Left lung (tissue), 10 donors: ENCODE measurements around the gene SPNS2. TPM values are rescaled to one million over a fixed set of nuclear protein-coding genes. Genes with fewer than 3 reads are reported as not detected.

ENCODE experiments used
- ATAC-seq: fragments of 200-7000 bp; cut with Tn5 transposase; one replicate; pipeline ENCODE4 v1.9.1; 2020; ENCODE audit warnings: moderate library complexity
- DNase-seq, 4 donors: peaks; one replicate each; pipeline ENCODE4 v3.0.0-alpha.2; 2013 to 2020
- H3K27ac ChIP-seq, 2 donors: fragments of 200-600 bp; sonication (generic) in 1 of 2; one replicate each; pipeline versions ENCODE4 v1.5.0 to v1.8.0; 2020 to 2021
- H3K27me3 ChIP-seq, 2 donors: fragments of 200-600 bp; sonication (generic) in 1 of 2; one replicate each; pipeline versions ENCODE4 v1.5.0 to v1.8.0; 2020 to 2021
- H3K36me3 ChIP-seq, 2 donors: fragments of 200-600 bp; sonication (generic) in 1 of 2; one replicate each; pipeline versions ENCODE4 v1.5.0 to v1.8.0; 2020 to 2021
- H3K4me1 ChIP-seq, 2 donors: fragments of 200-600 bp; one replicate each; pipeline ENCODE4 v1.8.0; 2021
- H3K4me3 ChIP-seq, 2 donors: fragments of 200-600 bp; sonication (generic) in 1 of 2; one replicate each; pipeline versions ENCODE4 v1.5.0 to v1.8.0; 2020 to 2021; ENCODE audit warnings: mild to moderate bottlenecking in 1 of 2
- H3K9me3 ChIP-seq, 2 donors: fragments of 200-600 bp; sonication (generic) in 1 of 2; one replicate each; pipeline versions ENCODE4 v1.5.0 to v1.8.0; 2020 to 2021
- intact Hi-C, 2 donors: fragments of 100-400 bp; cut with DNase I; formaldehyde crosslinking; loops; one replicate each; pipeline versions ENCODE4 v1.11.2 to v1.14.2; 2022
- polyA plus RNA-seq, 6 donors: library from polyadenylated mRNA; unstranded; fragments of 120-200 nt; gene quantifications; one replicate each; pipeline ENCODE4 v1.2.1, GENCODE V29; 2013; ENCODE audit not compliant: insufficient read length in 6 of 6
- total RNA-seq, 2 donors: library from RNA; stranded (reverse); fragmentation: NEBNext Ultra II Directional; extraction: Animal tissue kit (Norgen Biotek cat#: 25700); gene quantifications; one replicate each; pipeline ENCODE4 v1.2.1, GENCODE V29; 2021
- TF ChIP-seq, protein P1 (sequence below), 2 donors: fragments of 200-600 bp; sonication (generic) in 1 of 2; IDR thresholded peaks; one replicate each; pipeline versions ENCODE4 v1.5.0 to v1.8.0; 2021; ENCODE audit warnings: antibody characterized with exemption in 2 of 2
- donor health status: DM: no; HTN: yes; CAD: no.
- donor health status: DM: no; HTN: no; CAD: no.

Gene SPNS2
- total and polyA plus RNA-seq, 8 donors: 19.6 to 52.4 (median 24.3) TPM

DNA sequence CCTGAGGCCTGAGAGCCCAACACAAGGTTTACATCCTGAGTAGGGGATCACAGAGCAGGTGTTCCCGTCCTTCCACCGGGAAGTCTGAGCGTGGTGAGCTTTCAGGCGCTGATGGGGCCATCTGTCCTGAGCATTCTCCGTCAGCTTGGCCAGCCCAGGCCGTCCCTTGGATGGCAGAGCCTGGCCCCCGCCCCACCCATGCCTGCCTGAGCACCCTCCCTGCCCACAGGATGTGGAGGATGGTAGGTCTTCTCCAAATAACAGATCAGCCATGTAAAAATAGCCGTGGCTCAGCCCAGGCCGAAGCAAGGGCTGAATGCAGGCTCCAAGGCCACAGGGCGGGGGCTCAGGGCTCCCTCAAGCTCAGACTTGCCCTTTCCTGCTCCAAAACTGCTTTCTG lies 20.2 kb downstream of the SPNS2 start:
- Histone ChIP-seq H3K4me1 (peaks cover 16 to 83% of the 10 kb centered on the region in 2 donors), H3K36me3 (no peaks in the 10 kb centered on the region), H3K27me3 (no peaks in the 10 kb centered on the region), H3K9me3 (no peaks in the 10 kb centered on the region), H3K4me3 (no peak overlapping the region), H3K27ac (peak overlapping the region; percentile 71 to 83)
- ATAC-seq: no peak
- DNase-seq: no peak
- intact Hi-C loops: no loop called here
- TF ChIP-seq, protein P1, sequence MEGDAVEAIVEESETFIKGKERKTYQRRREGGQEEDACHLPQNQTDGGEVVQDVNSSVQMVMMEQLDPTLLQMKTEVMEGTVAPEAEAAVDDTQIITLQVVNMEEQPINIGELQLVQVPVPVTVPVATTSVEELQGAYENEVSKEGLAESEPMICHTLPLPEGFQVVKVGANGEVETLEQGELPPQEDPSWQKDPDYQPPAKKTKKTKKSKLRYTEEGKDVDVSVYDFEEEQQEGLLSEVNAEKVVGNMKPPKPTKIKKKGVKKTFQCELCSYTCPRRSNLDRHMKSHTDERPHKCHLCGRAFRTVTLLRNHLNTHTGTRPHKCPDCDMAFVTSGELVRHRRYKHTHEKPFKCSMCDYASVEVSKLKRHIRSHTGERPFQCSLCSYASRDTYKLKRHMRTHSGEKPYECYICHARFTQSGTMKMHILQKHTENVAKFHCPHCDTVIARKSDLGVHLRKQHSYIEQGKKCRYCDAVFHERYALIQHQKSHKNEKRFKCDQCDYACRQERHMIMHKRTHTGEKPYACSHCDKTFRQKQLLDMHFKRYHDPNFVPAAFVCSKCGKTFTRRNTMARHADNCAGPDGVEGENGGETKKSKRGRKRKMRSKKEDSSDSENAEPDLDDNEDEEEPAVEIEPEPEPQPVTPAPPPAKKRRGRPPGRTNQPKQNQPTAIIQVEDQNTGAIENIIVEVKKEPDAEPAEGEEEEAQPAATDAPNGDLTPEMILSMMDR (IDR thresholded peaks at IDR 0.05): no peak

- ATAC-seq (peak; percentile 43), DNase-seq (peak in 3 of 4 donors; percentile 73 to 82 (median 77))
- no peak overlapping the region for H3K4me3 ChIP-seq
- no peaks in the 10 kb centered on the region for H3K27me3 ChIP-seq
- H3K27ac ChIP-seq: peak overlapping the region; percentile 71 to 83
- peaks cover 16 to 80% of the 10 kb centered on the region in 2 donors for H3K4me1 ChIP-seq
- TF ChIP-seq, protein P1 (IDR thresholded peaks at IDR 0.05): no peak
- H3K9me3 ChIP-seq: no peaks in the 10 kb centered on the region
- H3K36me3 ChIP-seq: no peaks in the 10 kb centered on the region
- intact Hi-C loops: no loop called here
These were observed 20.7 kb downstream of the SPNS2 start for GRCh38 chr17:4519361-4519788.

- no peaks in the 10 kb centered on the region for H3K27me3 ChIP-seq
- H3K4me3 ChIP-seq: no peak overlapping the region
- intact Hi-C loops: no loop called here
- H3K27ac ChIP-seq: peak overlapping the region; percentile 71 to 83
- TF ChIP-seq, protein P1 (IDR thresholded peaks at IDR 0.05): no peak
- no peaks in the 10 kb centered on the region for H3K9me3 ChIP-seq
- no peaks in the 10 kb centered on the region for H3K36me3 ChIP-seq
- H3K4me1 ChIP-seq: peaks cover 14 to 71% of the 10 kb centered on the region in 2 donors
- ATAC-seq (no peak), DNase-seq (no peak)
These were observed 21.6 kb downstream of the SPNS2 start for GRCh38 chr17:4520060-4520893.

- DNase-seq: peak in 3 of 4 donors; percentile 80 to 82 (median 80)
- H3K4me3 ChIP-seq: no peak overlapping the region
- no peaks in the 10 kb centered on the region for H3K9me3 ChIP-seq
- no peaks in the 10 kb centered on the region for H3K27me3 ChIP-seq
- H3K4me1 ChIP-seq: peaks cover 9 to 64% of the 10 kb centered on the region in 2 donors
- TF ChIP-seq, protein P1 (IDR thresholded peaks at IDR 0.05): no peak
- ATAC-seq: peak; percentile 85
- no peaks in the 10 kb centered on the region for H3K36me3 ChIP-seq
- peak overlapping the region; percentile 71 to 83 for H3K27ac ChIP-seq
- intact Hi-C loops: no loop called here
These were observed 22.4 kb downstream of the SPNS2 start for GRCh38 chr17:4520894-4521600.

- peaks cover 6 to 54% of the 10 kb centered on the region in 2 donors for H3K4me1 ChIP-seq
These were observed 24.0 kb downstream of the SPNS2 start for GRCh38 chr17:4522661-4523060.

More at GRCh38 chr17:4522661-4523060, 24.0 kb downstream of the SPNS2 start:
- no peaks in the 10 kb centered on the region for H3K36me3 ChIP-seq
- DNase-seq: no peak
- TF ChIP-seq, protein P1 (IDR thresholded peaks at IDR 0.05): no peak
- intact Hi-C loops: no loop called here
- H3K27me3 ChIP-seq: no peaks in the 10 kb centered on the region
- peak overlapping the region; percentile 71 to 83 for H3K27ac ChIP-seq
- H3K4me3 ChIP-seq: no peak overlapping the region
- H3K9me3 ChIP-seq: no peaks in the 10 kb centered on the region
- no peak for ATAC-seq
